ENCODE results near the gene SEMA6D.
"Not testable (repeated sequence)": the region's sequence is repeated elsewhere in the genome, so short reads cannot be mapped to it uniquely, and the experiment has no call there.

The SEMA6D gene

GRCh38 chr15:47728426-47728825, 11.1 kb downstream of the SEMA6D start:
- H3K36me3 Mint-ChIP-seq (ENCODE audit: low read depth): no peaks in the 10 kb centered on the region
- H3K4me1 Mint-ChIP-seq (ENCODE audit: low read depth): no peaks in the 10 kb centered on the region
- peaks cover 5% of the 10 kb centered on the region for H3K27me3 Mint-ChIP-seq
- H3K27ac Mint-ChIP-seq: no peak overlapping the region
- no peaks in the 10 kb centered on the region for H3K9me3 Mint-ChIP-seq
- H3K4me3 Mint-ChIP-seq: no peak overlapping the region

DNA sequence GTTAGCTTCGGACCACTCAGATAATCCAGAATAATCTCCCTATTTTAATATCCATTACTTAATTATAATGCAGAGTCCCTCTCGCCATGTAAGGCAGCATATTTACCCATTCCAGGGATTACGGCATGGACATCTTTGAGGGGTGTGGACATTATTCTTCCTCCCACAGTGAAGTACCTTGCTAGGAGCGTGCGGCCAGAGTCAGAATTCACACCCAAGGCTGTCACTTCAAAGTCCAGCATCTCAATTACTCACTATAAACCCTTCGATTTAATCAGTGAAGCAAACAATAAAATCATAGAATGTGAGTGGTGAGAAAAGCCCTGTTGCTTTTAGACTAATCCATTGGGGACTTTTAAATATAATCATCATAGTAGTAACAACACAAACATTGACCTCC, 11.6 kb downstream of the SEMA6D start:
- H3K27ac Mint-ChIP-seq: no peak overlapping the region
- no peak overlapping the region for H3K4me3 Mint-ChIP-seq
- no peaks in the 10 kb centered on the region for H3K36me3 Mint-ChIP-seq (ENCODE audit: low read depth)
- H3K4me1 Mint-ChIP-seq (ENCODE audit: low read depth): no peaks in the 10 kb centered on the region
- H3K9me3 Mint-ChIP-seq: no peaks in the 10 kb centered on the region
- H3K27me3 Mint-ChIP-seq: peaks cover 4% of the 10 kb centered on the region

DNA sequence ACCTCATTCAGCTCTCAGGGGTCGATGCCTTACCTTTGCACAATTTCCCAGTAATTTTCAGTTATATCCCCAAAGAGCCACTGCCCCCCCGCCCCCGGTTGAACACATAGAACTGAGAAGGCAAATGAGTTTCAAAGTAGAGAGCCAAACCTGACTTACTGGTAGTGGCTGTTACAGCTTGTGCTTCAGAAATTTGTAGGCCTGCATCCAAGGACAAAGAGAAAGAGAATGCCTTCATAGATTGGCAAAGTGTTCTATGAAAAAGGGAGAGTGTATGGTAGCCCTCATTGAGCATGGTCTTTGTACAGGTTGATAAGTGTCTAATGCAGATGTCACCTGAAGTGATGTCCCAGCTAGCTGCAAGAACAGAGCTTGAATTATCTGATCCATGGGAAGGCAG, 13.9 kb downstream of the SEMA6D start:
- H3K27me3 Mint-ChIP-seq: peaks cover 1% of the 10 kb centered on the region
- no peaks in the 10 kb centered on the region for H3K36me3 Mint-ChIP-seq (ENCODE audit: low read depth)
- H3K9me3 Mint-ChIP-seq: no peaks in the 10 kb centered on the region
- no peak overlapping the region for H3K27ac Mint-ChIP-seq
- no peaks in the 10 kb centered on the region for H3K4me1 Mint-ChIP-seq (ENCODE audit: low read depth)
- no peak overlapping the region for H3K4me3 Mint-ChIP-seq

GRCh38 chr15:47732248-47732647, 14.9 kb downstream of the SEMA6D start:
- no peaks in the 10 kb centered on the region for H3K27me3 Mint-ChIP-seq
- no peaks in the 10 kb centered on the region for H3K9me3 Mint-ChIP-seq

GRCh38 chr15:47733085-47733484, 15.8 kb downstream of the SEMA6D start:
- Mint-ChIP-seq H3K4me3 (no peak overlapping the region), H3K27ac (no peak overlapping the region)

More at GRCh38 chr15:47732248-47732647, 14.9 kb downstream of the SEMA6D start:
- H3K4me1 Mint-ChIP-seq (ENCODE audit: low read depth): no peaks in the 10 kb centered on the region
- H3K36me3 Mint-ChIP-seq (ENCODE audit: low read depth): no peaks in the 10 kb centered on the region
- H3K4me3 Mint-ChIP-seq: no peak overlapping the region
- H3K27ac Mint-ChIP-seq: no peak overlapping the region

DNA sequence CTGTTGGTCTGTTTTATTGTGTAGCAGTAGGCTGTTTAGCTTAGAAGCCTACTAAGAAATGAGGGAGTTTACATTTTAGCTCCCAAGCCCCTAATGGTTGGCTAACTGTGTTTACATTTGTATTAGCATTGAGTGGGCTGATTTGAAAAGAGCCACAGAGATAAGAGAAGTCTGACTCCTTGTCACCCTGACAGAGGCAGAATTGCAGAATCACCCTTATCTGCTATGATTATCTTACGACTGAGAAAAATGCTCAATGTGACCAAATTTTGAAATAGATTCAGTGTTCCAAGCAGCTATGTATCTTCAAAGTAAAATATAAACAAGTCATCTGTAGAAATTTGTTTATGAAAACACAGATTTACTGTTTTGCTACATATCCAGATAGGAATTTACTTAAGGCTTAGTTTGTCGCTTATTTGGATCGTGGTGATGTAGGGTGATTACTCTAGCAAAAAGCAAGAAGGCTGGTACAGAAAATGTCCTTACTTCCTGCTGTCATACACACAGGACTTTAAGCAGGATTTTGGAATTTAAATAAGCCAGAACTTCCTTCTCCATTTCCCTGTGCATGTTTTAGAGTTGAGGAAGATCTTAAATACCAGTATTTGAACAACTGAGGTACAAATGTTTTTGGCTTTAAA, 19.0 kb downstream of the SEMA6D start:
- H3K27ac Mint-ChIP-seq: no peak overlapping the region
- H3K36me3 Mint-ChIP-seq (ENCODE audit: low read depth): no peaks in the 10 kb centered on the region
- no peak overlapping the region for H3K4me3 Mint-ChIP-seq
- H3K27me3 Mint-ChIP-seq: peaks cover 3% of the 10 kb centered on the region
- H3K4me1 Mint-ChIP-seq (ENCODE audit: low read depth): no peaks in the 10 kb centered on the region
- H3K9me3 Mint-ChIP-seq: no peaks in the 10 kb centered on the region

More at GRCh38 chr15:47733085-47733484, 15.8 kb downstream of the SEMA6D start:
- H3K4me1 Mint-ChIP-seq (ENCODE audit: low read depth): no peaks in the 10 kb centered on the region
- peaks cover 1% of the 10 kb centered on the region for H3K27me3 Mint-ChIP-seq
- no peaks in the 10 kb centered on the region for H3K36me3 Mint-ChIP-seq (ENCODE audit: low read depth)
- no peaks in the 10 kb centered on the region for H3K9me3 Mint-ChIP-seq

DNA sequence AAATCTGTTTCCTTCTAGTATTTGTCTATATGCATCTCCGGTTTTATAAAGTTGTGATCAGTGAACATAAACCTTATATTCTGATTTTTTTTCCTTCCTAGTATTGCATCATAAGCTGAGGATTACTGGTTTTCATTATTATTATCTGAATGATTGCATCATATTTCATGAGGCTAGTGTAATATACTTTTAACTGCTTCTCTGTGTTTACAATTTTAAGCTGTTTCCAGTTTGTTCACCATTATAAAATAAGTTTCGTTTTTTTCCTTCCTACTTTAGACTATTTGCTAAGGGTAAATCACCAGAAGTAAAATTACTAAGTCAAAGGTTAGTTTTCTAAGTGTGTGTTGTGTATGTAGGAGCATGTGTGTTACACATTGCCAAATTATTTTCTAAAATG, 20.2 kb downstream of the SEMA6D start:
- Mint-ChIP-seq H3K36me3 (ENCODE audit: low read depth) (no peaks in the 10 kb centered on the region), H3K4me1 (ENCODE audit: low read depth) (no peaks in the 10 kb centered on the region), H3K27ac (no peak overlapping the region), H3K27me3 (peaks cover 3% of the 10 kb centered on the region), H3K4me3 (no peak overlapping the region), H3K9me3 (no peaks in the 10 kb centered on the region)

- H3K27ac Mint-ChIP-seq; H3K4me1 Mint-ChIP-seq (ENCODE audit: low read depth); H3K4me3 Mint-ChIP-seq; H3K36me3 Mint-ChIP-seq (ENCODE audit: low read depth); H3K9me3 Mint-ChIP-seq; H3K27me3 Mint-ChIP-seq: not testable (repeated sequence)
Observed at GRCh38 chr15:47738144-47738825, 21.0 kb downstream of the SEMA6D start.

- no peaks in the 10 kb centered on the region for H3K9me3 Mint-ChIP-seq
- peaks cover 3% of the 10 kb centered on the region for H3K27me3 Mint-ChIP-seq
- H3K4me1 Mint-ChIP-seq (ENCODE audit: low read depth): no peaks in the 10 kb centered on the region
- no peak overlapping the region for H3K4me3 Mint-ChIP-seq
- no peaks in the 10 kb centered on the region for H3K36me3 Mint-ChIP-seq (ENCODE audit: low read depth)
- H3K27ac Mint-ChIP-seq: no peak overlapping the region
Observed at GRCh38 chr15:47741082-47741481, 23.8 kb downstream of the SEMA6D start.

GRCh38 chr15:47741907-47742306, 24.6 kb downstream of the SEMA6D start:
- no peaks in the 10 kb centered on the region for H3K4me1 Mint-ChIP-seq (ENCODE audit: low read depth)
- H3K36me3 Mint-ChIP-seq (ENCODE audit: low read depth): no peaks in the 10 kb centered on the region
- H3K27ac Mint-ChIP-seq: no peak overlapping the region
- H3K9me3 Mint-ChIP-seq: no peaks in the 10 kb centered on the region
- no peak overlapping the region for H3K4me3 Mint-ChIP-seq
- H3K27me3 Mint-ChIP-seq: peaks cover 3% of the 10 kb centered on the region

GRCh38 chr15:47742334-47742733, 25.0 kb downstream of the SEMA6D start:
- H3K27ac Mint-ChIP-seq: no peak overlapping the region
- no peaks in the 10 kb centered on the region for H3K4me1 Mint-ChIP-seq (ENCODE audit: low read depth)
- H3K27me3 Mint-ChIP-seq: peaks cover 3% of the 10 kb centered on the region
- no peaks in the 10 kb centered on the region for H3K36me3 Mint-ChIP-seq (ENCODE audit: low read depth)
- H3K4me3 Mint-ChIP-seq: no peak overlapping the region
- no peaks in the 10 kb centered on the region for H3K9me3 Mint-ChIP-seq

- Mint-ChIP-seq H3K27me3 (peaks cover 3% of the 10 kb centered on the region), H3K9me3 (no peaks in the 10 kb centered on the region), H3K4me1 (ENCODE audit: low read depth) (no peaks in the 10 kb centered on the region), H3K4me3 (no peak overlapping the region), H3K36me3 (ENCODE audit: low read depth) (no peaks in the 10 kb centered on the region), H3K27ac (no peak overlapping the region)
Observed at GRCh38 chr15:47742742-47743141, 25.4 kb downstream of the SEMA6D start.

- no peak overlapping the region for H3K27ac Mint-ChIP-seq
- H3K9me3 Mint-ChIP-seq: no peaks in the 10 kb centered on the region
- H3K4me3 Mint-ChIP-seq: no peak overlapping the region
- no peaks in the 10 kb centered on the region for H3K36me3 Mint-ChIP-seq (ENCODE audit: low read depth)
- no peaks in the 10 kb centered on the region for H3K27me3 Mint-ChIP-seq
- H3K4me1 Mint-ChIP-seq (ENCODE audit: low read depth): no peaks in the 10 kb centered on the region
Observed at GRCh38 chr15:47743385-47743784, 26.1 kb downstream of the SEMA6D start.

- H3K27me3 Mint-ChIP-seq: no peaks in the 10 kb centered on the region
- H3K4me1 Mint-ChIP-seq (ENCODE audit: low read depth): no peaks in the 10 kb centered on the region
- no peak overlapping the region for H3K4me3 Mint-ChIP-seq
- no peaks in the 10 kb centered on the region for H3K9me3 Mint-ChIP-seq
- no peak overlapping the region for H3K27ac Mint-ChIP-seq
- no peaks in the 10 kb centered on the region for H3K36me3 Mint-ChIP-seq (ENCODE audit: low read depth)
Observed at GRCh38 chr15:47743886-47744285, 26.6 kb downstream of the SEMA6D start.

DNA sequence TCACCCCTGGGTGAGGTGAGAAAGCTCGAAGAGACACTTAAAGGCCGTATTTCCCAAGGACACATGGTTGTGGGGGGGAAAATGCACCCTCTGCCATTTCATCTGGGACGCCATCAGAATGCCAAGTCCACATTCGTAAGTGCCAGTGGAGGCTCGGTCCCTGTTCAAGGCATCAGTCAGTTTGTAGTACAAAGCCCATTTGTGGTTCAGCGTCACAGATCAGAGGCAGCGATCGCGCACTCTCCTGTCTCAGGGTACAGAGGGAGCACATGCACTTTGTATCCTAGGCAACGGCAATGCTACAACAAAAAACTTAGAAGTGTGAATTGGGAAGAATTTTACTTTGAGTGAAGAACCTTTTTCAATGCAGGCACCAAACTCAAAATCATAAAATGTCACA, 27.2 kb downstream of the SEMA6D start:
- H3K27ac Mint-ChIP-seq: no peak overlapping the region
- H3K4me3 Mint-ChIP-seq: no peak overlapping the region
- H3K9me3 Mint-ChIP-seq: no peaks in the 10 kb centered on the region
- H3K4me1 Mint-ChIP-seq (ENCODE audit: low read depth): no peaks in the 10 kb centered on the region
- no peaks in the 10 kb centered on the region for H3K27me3 Mint-ChIP-seq
- no peaks in the 10 kb centered on the region for H3K36me3 Mint-ChIP-seq (ENCODE audit: low read depth)

GRCh38 chr15:47744973-47745372, 27.7 kb downstream of the SEMA6D start:
- Mint-ChIP-seq H3K4me1 (ENCODE audit: low read depth) (no peaks in the 10 kb centered on the region), H3K36me3 (ENCODE audit: low read depth) (no peaks in the 10 kb centered on the region), H3K27me3 (no peaks in the 10 kb centered on the region), H3K4me3 (no peak overlapping the region), H3K27ac (no peak overlapping the region), H3K9me3 (no peaks in the 10 kb centered on the region)

All from stimulated activated naive CD8-positive, alpha-beta T cell treated with anti-CD3 and anti-CD28 coated beads, Interleukin-15, Interleukin-2, amounts not matched to agents 100 ng/mL and 50 ng/mL, for 24 hours (primary cell).